GM06990 (cell line): ENCODE results near the gene FBLL1.

Experiments
- DNase-seq: peaks from one replicate; pipeline ENCODE4 v3.0.0-alpha.2; 2011; ENCODE audit not compliant: insufficient read length; ENCODE audit errors: extremely low read depth
- H3K27me3 ChIP-seq: replicated peaks from 2 replicates; pipeline ENCODE4 v1.6.0; 2011; ENCODE audit warnings: low read length; ENCODE audit not compliant: control insufficient read depth, insufficient read depth
- H3K36me3 ChIP-seq: 2 replicates; pipeline ENCODE4 v1.5.1; 2011; ENCODE audit warnings: low read length; ENCODE audit not compliant: control insufficient read depth, insufficient read depth
- H3K4me3 ChIP-seq: replicated peaks from 2 replicates; pipeline ENCODE4 v1.5.1; 2011; ENCODE audit warnings: low read depth, mild to moderate bottlenecking, control low read depth, low read length
- CTCF ChIP-seq: IDR thresholded peaks from 2 replicates; pipeline ENCODE4 v1.5.1; 2011; ENCODE audit warnings: low read length, control low read depth, mild to moderate bottlenecking, inconsistent platforms; ENCODE audit not compliant: insufficient read depth, poor library complexity, severe bottlenecking

FBLL1 gene

GRCh38 chr5:168528521-168529373 is at the start of gene FBLL1:
Gene FBLL1 (plus strand): TSS chr5:168529305. CDS start chr5:168529505, 200 bp downstream.
- DNase-seq, result no peak

GRCh38 chr5:168480601-168481000 is 48.5 kb upstream of the FBLL1 start:
- TF ChIP-seq CTCF, result no peak
- Histone ChIP-seq H3K36me3 (no peaks in the 10 kb centered on the region), H3K27me3 (no peaks in the 10 kb centered on the region), H3K4me3 (no peak overlapping the region)
- DNase-seq, result no peak

More at GRCh38 chr5:168528521-168529373, at the start of gene FBLL1:
- Histone ChIP-seq H3K36me3 (0 out of 2 replicates have a peak, but pooled peaks cover 1% of the 10 kb centered on the region), H3K4me3 (no peak within 1 kb of the TSS), H3K27me3 (no peaks in the 10 kb centered on the region)
- no peak for TF ChIP-seq CTCF

GRCh38 chr5:168481330-168481788 is 47.7 kb upstream of the FBLL1 start:
- Histone ChIP-seq H3K4me3 (no peak overlapping the region), H3K36me3 (no peaks in the 10 kb centered on the region), H3K27me3 (no peaks in the 10 kb centered on the region)
- DNase-seq, result peak; percentile 51
- no peak for TF ChIP-seq CTCF

GRCh38 chr5:168482361-168482760 is 46.7 kb upstream of the FBLL1 start:
- no peaks in the 10 kb centered on the region for H3K36me3 ChIP-seq
- TF ChIP-seq CTCF, result no peak
- H3K27me3 ChIP-seq, result no peaks in the 10 kb centered on the region
- DNase-seq, result no peak
- H3K4me3 ChIP-seq, result no peak overlapping the region

GRCh38 chr5:168486136-168486879 is 42.8 kb upstream of the FBLL1 start, which contains the start of gene RARS1:
Gene RARS1 (plus strand): TSS chr5:168486471. CDS start chr5:168486499, 28 bp downstream.
- peak; percentile 90 for DNase-seq
- Histone ChIP-seq H3K4me3 (peak within 1 kb of the TSS; percentile 100), H3K36me3 (peaks cover 6% of the 10 kb centered on the region), H3K27me3 (no peaks in the 10 kb centered on the region)
- peak; percentile 99 for TF ChIP-seq CTCF
